HL-60 (cell line): ENCODE data around the gene TMPRSS6.

Source experiments
- DNase-seq, 2 experiments: peaks; one replicate each; pipeline ENCODE4 v3.0.0-alpha.2; 2010 to 2020; ENCODE audit warnings: low read depth in 1 of 2, low spot score in 1 of 2
- H3K27ac ChIP-seq: fragments of 250-450 bp; sonication (Bioruptor Pico); replicated peaks from 2 replicates; pipeline ENCODE4 v1.5.1; 2020; ENCODE audit warnings: mild to moderate bottlenecking, moderate library complexity
- H3K27me3 ChIP-seq: fragments of 250-450 bp; sonication (Bioruptor Pico); 2 replicates; pipeline ENCODE4 v1.5.1; 2021; ENCODE audit warnings: mild to moderate bottlenecking, moderate library complexity; ENCODE audit not compliant: insufficient read depth, poor library complexity, severe bottlenecking
- H3K4me3 ChIP-seq: replicated peaks from 2 replicates; pipeline ENCODE4 v1.5.1; 2011; ENCODE audit warnings: mild to moderate bottlenecking, control low read depth, low read length; ENCODE audit not compliant: insufficient read depth
- GABPA ChIP-seq: IDR thresholded peaks from 2 replicates; pipeline ENCODE4 v1.6.1; 2012; ENCODE audit warnings: low read depth
- POLR2AphosphoS5 ChIP-seq: IDR thresholded peaks from 2 replicates; pipeline ENCODE4 v1.6.1; 2012; ENCODE audit warnings: low read depth
- REST ChIP-seq: IDR thresholded peaks from 2 replicates; pipeline ENCODE4 v1.6.1; 2012; ENCODE audit warnings: low read depth; ENCODE audit not compliant: insufficient replicate concordance
- SPI1 ChIP-seq: IDR thresholded peaks from 2 replicates; pipeline ENCODE4 v1.6.1; 2012; ENCODE audit warnings: low read depth, mild to moderate bottlenecking, borderline replicate concordance
- TF ChIP-seq, protein P1 (sequence below): IDR thresholded peaks from one replicate; pipeline ENCODE4 v1.5.1; 2011; ENCODE audit warnings: low read length, control low read depth, inconsistent platforms; ENCODE audit not compliant: insufficient read depth

Gene TMPRSS6

GRCh38 chr22:37069719-37070118 lies 39.8 kb downstream of the TMPRSS6 start:
- Histone ChIP-seq H3K27me3 (peaks cover 8% of the 10 kb centered on the region), H3K27ac (no peak overlapping the region), H3K4me3 (no peak overlapping the region)
- TF ChIP-seq GABPA (no peak), POLR2AphosphoS5 (no peak), SPI1 (no peak), REST (no peak)
- TF ChIP-seq, protein P1, sequence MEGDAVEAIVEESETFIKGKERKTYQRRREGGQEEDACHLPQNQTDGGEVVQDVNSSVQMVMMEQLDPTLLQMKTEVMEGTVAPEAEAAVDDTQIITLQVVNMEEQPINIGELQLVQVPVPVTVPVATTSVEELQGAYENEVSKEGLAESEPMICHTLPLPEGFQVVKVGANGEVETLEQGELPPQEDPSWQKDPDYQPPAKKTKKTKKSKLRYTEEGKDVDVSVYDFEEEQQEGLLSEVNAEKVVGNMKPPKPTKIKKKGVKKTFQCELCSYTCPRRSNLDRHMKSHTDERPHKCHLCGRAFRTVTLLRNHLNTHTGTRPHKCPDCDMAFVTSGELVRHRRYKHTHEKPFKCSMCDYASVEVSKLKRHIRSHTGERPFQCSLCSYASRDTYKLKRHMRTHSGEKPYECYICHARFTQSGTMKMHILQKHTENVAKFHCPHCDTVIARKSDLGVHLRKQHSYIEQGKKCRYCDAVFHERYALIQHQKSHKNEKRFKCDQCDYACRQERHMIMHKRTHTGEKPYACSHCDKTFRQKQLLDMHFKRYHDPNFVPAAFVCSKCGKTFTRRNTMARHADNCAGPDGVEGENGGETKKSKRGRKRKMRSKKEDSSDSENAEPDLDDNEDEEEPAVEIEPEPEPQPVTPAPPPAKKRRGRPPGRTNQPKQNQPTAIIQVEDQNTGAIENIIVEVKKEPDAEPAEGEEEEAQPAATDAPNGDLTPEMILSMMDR: no peak
- DNase-seq: no peak

DNA sequence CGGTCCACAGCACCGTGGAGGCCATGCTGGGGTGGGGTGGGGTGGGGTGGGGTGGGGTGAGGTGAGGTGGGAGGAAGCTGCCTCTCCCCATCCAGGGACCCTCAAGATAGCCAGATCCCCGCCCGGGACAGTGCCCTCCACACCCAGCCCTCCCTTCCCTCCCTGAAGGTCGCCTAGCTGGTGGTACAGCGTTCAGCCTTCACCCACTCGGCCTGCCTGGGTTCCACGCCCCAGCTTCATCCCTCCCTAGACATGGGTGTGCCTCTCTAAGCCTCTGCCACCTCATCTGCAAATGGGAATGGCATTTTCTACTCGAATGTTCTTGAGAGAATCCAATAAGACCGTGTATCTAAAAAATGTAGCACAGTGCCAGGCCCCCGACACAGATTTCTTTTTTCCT lies 40.2 kb downstream of the TMPRSS6 start:
- TF ChIP-seq GABPA: no peak
- TF ChIP-seq, protein P1: no peak
- no peak for TF ChIP-seq POLR2AphosphoS5
- TF ChIP-seq SPI1: no peak
- TF ChIP-seq REST: no peak
- no peak for DNase-seq
- Histone ChIP-seq H3K27me3 (peaks cover 8% of the 10 kb centered on the region), H3K27ac (no peak overlapping the region), H3K4me3 (no peak overlapping the region)

- no peak for TF ChIP-seq GABPA
- no peak for TF ChIP-seq SPI1
- TF ChIP-seq, protein P1: no peak
- TF ChIP-seq POLR2AphosphoS5: no peak
- no peak for TF ChIP-seq REST
- Histone ChIP-seq H3K27ac (no peak overlapping the region), H3K27me3 (peaks cover 8% of the 10 kb centered on the region), H3K4me3 (no peak overlapping the region)
- DNase-seq: no peak
Measured at GRCh38 chr22:37068859-37069258, 40.7 kb downstream of the TMPRSS6 start.
